Measurements from ENCODE around the gene AHRR. TPM values are rescaled to one million over a fixed set of nuclear protein-coding genes. Genes with fewer than 3 reads are reported as not detected.

Gene AHRR
- total RNA-seq, 1 experiment from 2014 or later: 1.3 TPM

DNA sequence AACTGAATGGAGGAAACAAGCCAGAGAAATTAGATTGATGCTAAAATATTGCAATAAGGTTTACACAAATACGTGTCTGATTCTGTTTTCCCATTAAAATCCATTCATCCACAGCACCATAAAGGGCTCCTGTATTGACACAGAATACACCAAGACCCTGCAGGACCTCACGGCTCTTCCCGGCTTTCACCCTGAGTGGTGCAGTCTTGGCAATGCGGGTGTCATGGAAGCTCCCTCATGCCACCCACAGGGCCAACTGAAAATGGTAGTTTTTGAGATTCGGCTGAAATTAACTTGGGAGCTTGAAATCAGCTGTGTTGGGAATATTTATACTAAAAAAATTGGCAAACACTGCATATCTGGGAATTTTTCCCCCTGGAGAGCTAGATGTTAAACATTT is 104.2 kb downstream of the AHRR start:
- Mint-ChIP-seq H3K4me1 (ENCODE audit: low read depth, unreplicated experiment) (no peaks in the 10 kb centered on the region), H3K4me3 (ENCODE audit: low read depth, unreplicated experiment) (no peak overlapping the region), H3K27ac (ENCODE audit: unreplicated experiment) (no peak overlapping the region), H3K9me3 (ENCODE audit: low read depth, unreplicated experiment) (peaks cover 7% of the 10 kb centered on the region), H3K36me3 (ENCODE audit: insufficient read depth, unreplicated experiment) (no peaks in the 10 kb centered on the region), H3K27me3 (ENCODE audit: unreplicated experiment) (peaks cover 17% of the 10 kb centered on the region)
- CTCF ChIA-PET: interaction anchor here (0.8 to 1.6 kb wide), 3 partner anchors 88 to 237 kb away, joined by 3 to 5 read pairs (median 4); no protein-coding TSS in a partner anchor
- intact Hi-C loops (cut with micrococcal nuclease; ENCODE audit: unreplicated experiment): no loop called here
- DNase-seq: peak; percentile 22
- no TSS peak for BruUV-seq (replicated peaks)
- TF ChIP-seq, protein P1, sequence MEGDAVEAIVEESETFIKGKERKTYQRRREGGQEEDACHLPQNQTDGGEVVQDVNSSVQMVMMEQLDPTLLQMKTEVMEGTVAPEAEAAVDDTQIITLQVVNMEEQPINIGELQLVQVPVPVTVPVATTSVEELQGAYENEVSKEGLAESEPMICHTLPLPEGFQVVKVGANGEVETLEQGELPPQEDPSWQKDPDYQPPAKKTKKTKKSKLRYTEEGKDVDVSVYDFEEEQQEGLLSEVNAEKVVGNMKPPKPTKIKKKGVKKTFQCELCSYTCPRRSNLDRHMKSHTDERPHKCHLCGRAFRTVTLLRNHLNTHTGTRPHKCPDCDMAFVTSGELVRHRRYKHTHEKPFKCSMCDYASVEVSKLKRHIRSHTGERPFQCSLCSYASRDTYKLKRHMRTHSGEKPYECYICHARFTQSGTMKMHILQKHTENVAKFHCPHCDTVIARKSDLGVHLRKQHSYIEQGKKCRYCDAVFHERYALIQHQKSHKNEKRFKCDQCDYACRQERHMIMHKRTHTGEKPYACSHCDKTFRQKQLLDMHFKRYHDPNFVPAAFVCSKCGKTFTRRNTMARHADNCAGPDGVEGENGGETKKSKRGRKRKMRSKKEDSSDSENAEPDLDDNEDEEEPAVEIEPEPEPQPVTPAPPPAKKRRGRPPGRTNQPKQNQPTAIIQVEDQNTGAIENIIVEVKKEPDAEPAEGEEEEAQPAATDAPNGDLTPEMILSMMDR (IDR thresholded peaks at IDR 0.05; ENCODE audit: unreplicated experiment): no peak

DNA sequence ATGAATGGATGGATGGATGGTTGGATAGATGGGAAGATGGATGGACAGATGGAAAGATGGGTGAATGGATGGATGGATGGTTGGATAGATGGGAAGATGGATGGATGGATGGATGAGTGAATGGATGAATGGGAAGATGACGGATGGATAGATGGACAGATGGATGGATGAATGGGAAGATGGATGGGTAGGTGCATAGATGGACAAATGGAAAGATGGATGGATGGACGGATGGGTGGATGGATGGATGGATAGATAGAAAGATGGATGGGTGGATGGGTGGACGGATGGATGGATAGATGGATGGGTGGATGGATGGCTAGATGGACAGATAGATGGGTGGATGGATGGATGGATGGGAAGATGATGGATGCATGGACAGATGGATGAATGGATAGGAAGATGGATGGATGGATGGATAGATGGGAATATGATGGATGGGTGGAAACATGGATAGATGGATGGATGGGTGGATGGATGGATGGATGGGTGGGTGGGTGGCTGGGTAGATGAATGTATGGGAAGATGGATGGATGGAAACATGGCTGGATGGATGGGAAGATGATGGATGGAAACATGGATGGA is 105.0 kb downstream of the AHRR start:
- TF ChIP-seq, protein P1 (IDR thresholded peaks at IDR 0.05; ENCODE audit: unreplicated experiment): no peak
- H3K27me3 Mint-ChIP-seq (ENCODE audit: unreplicated experiment): peaks cover 17% of the 10 kb centered on the region
- intact Hi-C loops (cut with micrococcal nuclease; ENCODE audit: unreplicated experiment): no loop called here
- no peak overlapping the region for H3K27ac Mint-ChIP-seq (ENCODE audit: unreplicated experiment)
- no peak overlapping the region for H3K4me3 Mint-ChIP-seq (ENCODE audit: low read depth, unreplicated experiment)
- no peaks in the 10 kb centered on the region for H3K36me3 Mint-ChIP-seq (ENCODE audit: insufficient read depth, unreplicated experiment)
- BruUV-seq (replicated peaks): no TSS peak
- DNase-seq: no peak
- H3K9me3 Mint-ChIP-seq (ENCODE audit: low read depth, unreplicated experiment): peaks cover 7% of the 10 kb centered on the region
- peaks cover 6% of the 10 kb centered on the region for H3K4me1 Mint-ChIP-seq (ENCODE audit: low read depth, unreplicated experiment)
- CTCF ChIA-PET: interaction anchor here (1.0 to 1.6 kb wide), 2 partner anchors 109 to 238 kb away, joined by 4 to 5 read pairs; no protein-coding TSS in a partner anchor

DNA sequence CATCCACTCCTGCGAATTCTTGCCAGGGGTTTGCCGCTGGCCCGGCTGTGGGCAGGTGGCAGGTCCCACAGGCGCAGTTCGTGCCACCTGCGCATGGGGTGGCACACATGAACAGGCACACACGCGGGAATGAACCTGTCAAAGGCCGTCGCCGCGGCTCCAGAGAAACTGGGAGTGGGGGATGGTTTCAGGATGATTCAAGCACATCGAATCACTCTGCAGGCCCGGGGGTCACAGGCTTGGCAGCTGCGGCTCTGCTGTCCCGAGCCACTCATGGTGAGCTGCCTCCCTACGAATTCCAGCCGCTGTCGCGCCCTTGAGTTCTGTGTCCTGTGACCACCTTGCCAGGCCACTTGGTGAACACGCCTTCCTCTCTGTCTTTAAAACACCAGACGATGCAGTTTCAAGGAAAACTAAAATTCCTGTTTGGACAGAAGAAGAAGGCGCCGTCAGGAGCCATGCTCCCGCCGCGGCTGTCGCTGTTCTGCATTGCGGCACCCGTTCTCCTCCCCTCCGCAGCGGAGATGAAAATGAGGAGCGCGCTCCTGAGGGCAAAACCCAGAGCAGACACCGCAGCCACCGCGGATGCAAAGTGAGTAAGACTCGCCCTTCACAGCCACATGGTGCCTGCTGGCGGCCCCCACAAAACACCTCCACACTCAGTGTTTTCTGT is 106.0 kb downstream of the AHRR start:
- BruUV-seq (replicated peaks): no TSS peak
- intact Hi-C loops (cut with micrococcal nuclease; ENCODE audit: unreplicated experiment): no loop called here
- Mint-ChIP-seq H3K27me3 (ENCODE audit: unreplicated experiment) (peaks cover 17% of the 10 kb centered on the region), H3K4me1 (ENCODE audit: low read depth, unreplicated experiment) (peaks cover 12% of the 10 kb centered on the region), H3K4me3 (ENCODE audit: low read depth, unreplicated experiment) (no peak overlapping the region), H3K27ac (ENCODE audit: unreplicated experiment) (no peak overlapping the region), H3K36me3 (ENCODE audit: insufficient read depth, unreplicated experiment) (no peaks in the 10 kb centered on the region), H3K9me3 (ENCODE audit: low read depth, unreplicated experiment) (peaks cover 7% of the 10 kb centered on the region)
- DNase-seq: no peak
- TF ChIP-seq, protein P1 (IDR thresholded peaks at IDR 0.05; ENCODE audit: unreplicated experiment): no peak
- CTCF ChIA-PET: no interaction called here

DNA sequence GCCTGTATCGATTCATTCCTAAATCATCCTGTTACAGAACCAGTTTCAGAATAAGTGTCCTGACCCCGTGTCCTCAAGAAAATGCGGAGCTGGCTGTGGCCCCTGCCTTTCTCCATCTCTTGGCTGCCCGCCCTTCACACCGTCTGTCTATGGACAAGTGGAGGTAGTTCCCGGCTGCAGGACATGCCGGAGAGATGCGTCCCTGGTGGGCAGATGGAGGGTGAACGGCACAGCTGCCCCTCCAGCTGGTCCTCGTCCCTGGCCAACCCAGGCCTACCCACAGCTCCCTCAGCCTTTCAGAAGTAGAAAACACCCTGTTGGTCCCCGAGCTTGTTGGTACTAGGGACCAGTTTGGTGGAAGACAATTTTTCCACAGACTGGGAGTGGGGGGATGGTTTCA is 106.7 kb downstream of the AHRR start:
- Mint-ChIP-seq H3K27ac (ENCODE audit: unreplicated experiment) (no peak overlapping the region), H3K9me3 (ENCODE audit: low read depth, unreplicated experiment) (peaks cover 7% of the 10 kb centered on the region), H3K27me3 (ENCODE audit: unreplicated experiment) (peaks cover 17% of the 10 kb centered on the region), H3K4me1 (ENCODE audit: low read depth, unreplicated experiment) (peaks cover 12% of the 10 kb centered on the region), H3K36me3 (ENCODE audit: insufficient read depth, unreplicated experiment) (no peaks in the 10 kb centered on the region), H3K4me3 (ENCODE audit: low read depth, unreplicated experiment) (no peak overlapping the region)
- TF ChIP-seq, protein P1 (IDR thresholded peaks at IDR 0.05; ENCODE audit: unreplicated experiment): no peak
- no TSS peak for BruUV-seq (replicated peaks)
- CTCF ChIA-PET: no interaction called here
- intact Hi-C loops (cut with micrococcal nuclease; ENCODE audit: unreplicated experiment): no loop called here
- no peak for DNase-seq

Data from Calu3 (cell line).